Thyroid gland (tissue), 4 donors: ENCODE data around the gene TBC1D16.

ENCODE experiments used
- POLR2A ChIP-seq, 2 donors: fragments of 450-650 bp; IDR thresholded peaks; one replicate each; pipeline ENCODE4 v1.6.1; 2017; ENCODE audit warnings: antibody characterized with exemption in 2 of 2, mild to moderate bottlenecking in 2 of 2, moderate library complexity in 1 of 2
- TF ChIP-seq, protein P1 (sequence below), 6 experiments: fragments of 200-600 bp in 3 of 6; fragments of 450-650 bp in 3 of 6; sonication (generic) in 3 of 6; IDR thresholded peaks; one replicate each; pipeline ENCODE4 v1.5.1; 2016 to 2019; ENCODE audit warnings: antibody characterized with exemption in 6 of 6, mild to moderate bottlenecking in 2 of 6, inconsistent platforms in 1 of 6, moderate library complexity in 1 of 6

DNA sequence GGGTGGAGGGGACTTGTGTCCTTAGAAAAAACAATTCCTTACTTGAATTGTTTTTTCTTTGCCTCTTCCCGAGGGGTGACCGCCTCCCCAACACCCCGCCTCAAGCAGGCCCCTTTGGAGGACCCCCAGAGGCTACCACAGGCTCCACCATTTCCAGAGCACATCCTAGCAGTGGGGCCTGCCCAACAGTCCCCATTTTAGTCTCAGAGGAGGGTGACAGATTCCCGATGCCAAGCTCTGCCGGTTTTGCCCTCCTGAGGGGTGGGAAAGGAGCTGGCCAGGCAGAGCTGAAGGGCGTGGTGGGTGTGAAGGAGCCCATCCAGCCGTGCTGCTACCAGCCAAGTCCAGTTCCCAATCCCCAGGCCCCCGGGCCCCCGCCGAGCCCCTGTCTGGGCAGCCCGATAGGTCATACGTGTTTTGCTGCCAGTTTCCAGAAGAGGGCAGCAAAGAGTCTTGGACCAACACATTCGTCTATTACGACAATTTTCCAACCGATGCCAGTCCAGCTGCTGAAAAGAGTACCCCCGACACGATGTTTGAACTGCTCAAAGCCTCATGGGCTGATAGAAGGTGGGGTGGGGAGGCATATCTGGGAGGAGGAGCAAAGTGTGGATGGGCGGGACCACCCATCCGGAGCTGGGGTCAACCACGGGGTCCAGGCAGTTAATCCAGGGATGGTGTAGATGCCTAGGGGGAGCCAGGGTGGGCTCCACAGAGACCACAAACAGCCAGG is 46.9 kb upstream of the TBC1D16 start:
- TF ChIP-seq, protein P1, sequence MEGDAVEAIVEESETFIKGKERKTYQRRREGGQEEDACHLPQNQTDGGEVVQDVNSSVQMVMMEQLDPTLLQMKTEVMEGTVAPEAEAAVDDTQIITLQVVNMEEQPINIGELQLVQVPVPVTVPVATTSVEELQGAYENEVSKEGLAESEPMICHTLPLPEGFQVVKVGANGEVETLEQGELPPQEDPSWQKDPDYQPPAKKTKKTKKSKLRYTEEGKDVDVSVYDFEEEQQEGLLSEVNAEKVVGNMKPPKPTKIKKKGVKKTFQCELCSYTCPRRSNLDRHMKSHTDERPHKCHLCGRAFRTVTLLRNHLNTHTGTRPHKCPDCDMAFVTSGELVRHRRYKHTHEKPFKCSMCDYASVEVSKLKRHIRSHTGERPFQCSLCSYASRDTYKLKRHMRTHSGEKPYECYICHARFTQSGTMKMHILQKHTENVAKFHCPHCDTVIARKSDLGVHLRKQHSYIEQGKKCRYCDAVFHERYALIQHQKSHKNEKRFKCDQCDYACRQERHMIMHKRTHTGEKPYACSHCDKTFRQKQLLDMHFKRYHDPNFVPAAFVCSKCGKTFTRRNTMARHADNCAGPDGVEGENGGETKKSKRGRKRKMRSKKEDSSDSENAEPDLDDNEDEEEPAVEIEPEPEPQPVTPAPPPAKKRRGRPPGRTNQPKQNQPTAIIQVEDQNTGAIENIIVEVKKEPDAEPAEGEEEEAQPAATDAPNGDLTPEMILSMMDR (IDR thresholded peaks at IDR 0.05): peak; percentile 42 to 89 (median 63)
- TF ChIP-seq POLR2A (IDR thresholded peaks at IDR 0.05): no peak
